HCT116 (cell line): Measurements from ENCODE around the gene CDH23. TPM values are rescaled to one million over a fixed set of nuclear protein-coding genes. Genes with fewer than 3 reads are reported as not detected.
"Not testable (repeated sequence)": the region's sequence is repeated elsewhere in the genome, so short reads cannot be mapped to it uniquely, and the experiment has no call there.

Experiments
- ATAC-seq: fragments of 200-7000 bp; cut with Tn5 transposase; 2 replicates; pipeline ENCODE4 v1.9.1; 2020; ENCODE audit warnings: mild to moderate bottlenecking, moderate library complexity
- BruUV-seq: library from RNA; stranded (reverse); fragments of 400-500 nt; replicated peaks from 2 replicates; lab custom pipeline; 2021; lab: Mats Ljungman, UMichigan
- CTCF ChIA-PET: fragments of 300-600 bp; sonication (Branson Sonifier 250); formaldehyde crosslinking; loops from one replicate; lab custom pipeline; 2021; ENCODE audit warnings: antibody characterized with exemption; lab: Charles Lee
- POLR2A ChIA-PET: fragments of 300-600, 350-600 bp; sonication (Branson Sonifier 250); formaldehyde crosslinking; loops from one replicate; lab custom pipeline; 2021; ENCODE audit warnings: antibody characterized with exemption; lab: Charles Lee
- RAD21 ChIA-PET, 2 experiments: fragments of 300-600 bp; sonication (Branson Sonifier 250); formaldehyde crosslinking; loops; one replicate each; lab custom pipeline; 2023; ENCODE audit warnings: low total read pairs in 2 of 2; ENCODE audit not compliant: uncharacterized antibody in 2 of 2, unreplicated experiment in 2 of 2, low non-redundant PET in 1 of 2; lab: Charles Lee
- DNase-seq: peaks from one replicate; pipeline ENCODE4 v3.0.0-alpha.2; 2010; ENCODE audit warnings: low read depth, low spot score
- H2AFZ ChIP-seq: fragments of 200-600 bp; shearing (Covaris generic), sonication (generic); 2 replicates; pipeline ENCODE4 v1.6.1; 2017; ENCODE audit warnings: low read depth, mixed run types, mixed read lengths, antibody characterized with exemption, low read length; ENCODE audit not compliant: poor library complexity, severe bottlenecking
- H3K27ac ChIP-seq: 2 replicates; pipeline ENCODE4 v1.5.1; 2012; ENCODE audit warnings: low read depth, low read length
- H3K27me3 ChIP-seq: fragments of 200-600 bp; sonication (generic); 2 replicates; pipeline ENCODE4 v1.6.1; 2016; ENCODE audit warnings: mixed run types, low read length, mixed read lengths; ENCODE audit not compliant: insufficient read depth
- H3K36me3 ChIP-seq, 2 experiments: fragments of 200-500 bp in 1 of 2; fragments of 200-600 bp in 1 of 2; sonication (Bioruptor generic) in 1 of 2; sonication (generic) in 1 of 2; 2 replicates each; pipeline versions ENCODE4 v1.5.1 to v1.6.1; 2014 to 2016; ENCODE audit warnings: low read length in 2 of 2, inconsistent platforms in 1 of 2, mixed read lengths in 1 of 2, mixed run types in 1 of 2; ENCODE audit not compliant: insufficient read depth in 2 of 2, control insufficient read depth in 1 of 2
- H3K4me1 ChIP-seq, 2 experiments: fragments of 200-600 bp in 1 of 2; sonication (generic) in 1 of 2; 2 replicates each; pipeline versions ENCODE4 v1.5.1 to v1.6.1; 2012 to 2017; ENCODE audit warnings: low read length in 2 of 2, inconsistent platforms in 1 of 2, mild to moderate bottlenecking in 1 of 2, mixed read lengths in 1 of 2, mixed run types in 1 of 2, moderate library complexity in 1 of 2; ENCODE audit not compliant: insufficient read depth in 2 of 2, control insufficient read depth in 1 of 2
- H3K4me2 ChIP-seq: fragments of 200-600 bp; sonication (generic); 2 replicates; pipeline ENCODE4 v1.6.1; 2017; ENCODE audit warnings: mixed run types, low read length, mixed read lengths
- H3K4me3 ChIP-seq, 2 experiments: fragments of 200-600 bp in 1 of 2; sonication (generic) in 1 of 2; replicated peaks in 1 of 2; 2 replicates each; pipeline ENCODE4 v1.5.1; 2011 to 2016; ENCODE audit warnings: low read length in 2 of 2, control low read depth in 1 of 2, low read depth in 1 of 2, mild to moderate bottlenecking in 1 of 2, mixed read lengths in 1 of 2, mixed run types in 1 of 2
- H3K79me2 ChIP-seq: fragments of 200-600 bp; sonication (generic); 2 replicates; pipeline ENCODE4 v1.6.1; 2017; ENCODE audit warnings: mild to moderate bottlenecking, mixed run types, low read length, moderate library complexity, mixed read lengths; ENCODE audit not compliant: insufficient read depth
- H3K9ac ChIP-seq: fragments of 200-600 bp; sonication (generic); 2 replicates; pipeline ENCODE4 v1.6.1; 2016; ENCODE audit warnings: low read length, mixed read lengths
- H3K9me2 ChIP-seq: fragments of 200-600 bp; sonication (generic), shearing (Covaris generic); 2 replicates; pipeline ENCODE4 v1.6.1; 2017; ENCODE audit warnings: mixed run types, mild to moderate bottlenecking, moderate library complexity; ENCODE audit not compliant: insufficient read depth
- H3K9me3 ChIP-seq, 2 experiments: fragments of 200-500 bp in 1 of 2; fragments of 200-600 bp in 1 of 2; sonication (Bioruptor generic) in 1 of 2; sonication (generic) in 1 of 2; 2 replicates each; pipeline ENCODE4 v1.6.1; 2014 to 2017; ENCODE audit warnings: low read length in 2 of 2, mixed read lengths in 2 of 2, inconsistent platforms in 1 of 2, low read depth in 1 of 2, mild to moderate bottlenecking in 1 of 2, mixed run types in 1 of 2, moderate library complexity in 1 of 2; ENCODE audit not compliant: control insufficient read depth in 1 of 2, insufficient read depth in 1 of 2
- H4K20me1 ChIP-seq: fragments of 200-600 bp; sonication (generic), shearing (Covaris generic); 2 replicates; pipeline ENCODE4 v1.6.1; 2017; ENCODE audit warnings: mixed run types, mild to moderate bottlenecking, moderate library complexity; ENCODE audit not compliant: insufficient read depth
- CBX3 ChIP-seq: IDR thresholded peaks from 2 replicates; pipeline ENCODE4 v1.6.1; 2012; ENCODE audit warnings: low read depth
- CEBPB ChIP-seq: IDR thresholded peaks from 2 replicates; pipeline ENCODE4 v1.6.1; 2012; ENCODE audit warnings: low read depth
- CTCF ChIP-seq, 3 experiments: fragments of 200-600 bp in 1 of 3; sonication (generic) in 1 of 3; IDR thresholded peaks in 2 of 3; conservative IDR thresholded peaks in 1 of 3; 2 replicates each; pipeline ENCODE4 v1.5.1; 2012 to 2017; ENCODE audit warnings: low read depth in 2 of 3, low read length in 2 of 3, antibody characterized with exemption in 1 of 3, borderline replicate concordance in 1 of 3, control low read depth in 1 of 3, mild to moderate bottlenecking in 1 of 3, mixed read lengths in 1 of 3, mixed run types in 1 of 3, moderate library complexity in 1 of 3; ENCODE audit not compliant: insufficient read depth in 1 of 3
- EZH2 ChIP-seq: fragments of 200-600 bp; sonication (generic); IDR thresholded peaks from 2 replicates; pipeline ENCODE4 v1.6.1; 2017; ENCODE audit warnings: antibody characterized with exemption, mixed run types
- FOSL1 ChIP-seq: IDR thresholded peaks from 2 replicates; pipeline ENCODE4 v1.6.1; 2012; ENCODE audit warnings: low read depth
- MAX ChIP-seq: IDR thresholded peaks from 2 replicates; pipeline ENCODE4 v1.6.1; 2012
- RAD21 ChIP-seq: IDR thresholded peaks from 2 replicates; pipeline ENCODE4 v1.6.1; 2012; ENCODE audit warnings: low read depth, mild to moderate bottlenecking
- SRF ChIP-seq: IDR thresholded peaks from 2 replicates; pipeline ENCODE4 v1.6.1; 2012; ENCODE audit warnings: low read depth
- TCF7L2 ChIP-seq: IDR thresholded peaks from 2 replicates; pipeline ENCODE4 v1.7.0; 2011; ENCODE audit warnings: borderline replicate concordance, inconsistent platforms; ENCODE audit not compliant: insufficient read depth, insufficient read length; ENCODE audit errors: extremely low read depth
- YY1 ChIP-seq: IDR thresholded peaks from 2 replicates; pipeline ENCODE4 v1.6.1; 2011; ENCODE audit warnings: low read length, low read depth, moderate library complexity, mild to moderate bottlenecking; ENCODE audit not compliant: insufficient replicate concordance; ENCODE audit errors: extremely low read depth
- ZNF274 ChIP-seq: fragments of 200-500 bp; sonication (Bioruptor generic); IDR thresholded peaks from 2 replicates; pipeline ENCODE4 v1.6.1; 2014; ENCODE audit warnings: mild to moderate bottlenecking, low read depth, low read length, inconsistent platforms
- intact Hi-C: fragments of 100-400 bp; cut with micrococcal nuclease; formaldehyde crosslinking; loops from 2 replicates; pipeline ENCODE4 v1.10.0; 2022
- total RNA-seq: library from RNA; stranded (reverse); gene quantifications from one replicate; pipeline ENCODE4 v1.2.1, GENCODE V29; 2021; ENCODE audit not compliant: unreplicated experiment

Gene CDH23
- total RNA-seq, 1 experiment from 2014 or later, result not detected

- CTCF ChIA-PET, result no interaction called here
- TF ChIP-seq RAD21, result no peak
- no peak for TF ChIP-seq SRF
- TF ChIP-seq MAX, result no peak
- TF ChIP-seq CBX3, result no peak
- no peak for TF ChIP-seq CTCF (IDR thresholded peaks at IDR 0.05 in 2 of 3, conservative IDR thresholded peaks at IDR 0.05 in 1 of 3; ENCODE audit: borderline replicate concordance in 1 of 3, insufficient read depth in 1 of 3, low read depth in 2 of 3, low read length in 2 of 3)
- no peak for TF ChIP-seq FOSL1
- TF ChIP-seq YY1, result no peak
- no peak for TF ChIP-seq EZH2
- no peak for TF ChIP-seq TCF7L2
- no peak for TF ChIP-seq CEBPB
- no peak for TF ChIP-seq ZNF274
- BruUV-seq, result no TSS peak
Observed at GRCh38 chr10:71599518-71599917, 202.8 kb downstream of the CDH23 start.

GRCh38 chr10:71600242-71600641, 203.5 kb downstream of the CDH23 start:
- H2AFZ ChIP-seq, H3K4me3 ChIP-seq, DNase-seq, H3K79me2 ChIP-seq, H3K9me3 ChIP-seq, H3K27me3 ChIP-seq, ATAC-seq, H3K27ac ChIP-seq, H4K20me1 ChIP-seq, H3K4me2 ChIP-seq, CTCF ChIA-PET, RAD21 ChIA-PET, BruUV-seq, H3K9me2 ChIP-seq, H3K9ac ChIP-seq, H3K36me3 ChIP-seq, POLR2A ChIA-PET: not testable (repeated sequence)
- intact Hi-C loops, result loop anchor here (10.0 kb wide), 1 partner anchor 285 kb away; the partner anchor contains the start of gene SLC29A3
- peaks cover 16 to 17% of the 10 kb centered on the region in 2 experiments; a peak in 3 of 4 replicates for H3K4me1 ChIP-seq

More at GRCh38 chr10:71599518-71599917, 202.8 kb downstream of the CDH23 start:
- Histone ChIP-seq H3K9ac (no peak overlapping the region), H3K4me1 (peaks cover 12 to 13% of the 10 kb centered on the region in 2 experiments; a peak in 3 of 4 replicates), H4K20me1 (no peaks in the 10 kb centered on the region), H3K9me3 (no peaks in the 10 kb centered on the region), H3K4me3 (no peak overlapping the region), H3K27ac (no peak overlapping the region), H3K36me3 (no peaks in the 10 kb centered on the region), H3K27me3 (no peaks in the 10 kb centered on the region), H3K79me2 (no peaks in the 10 kb centered on the region), H3K4me2 (no peak overlapping the region), H2AFZ (no peak overlapping the region), H3K9me2 (no peaks in the 10 kb centered on the region)
- DNase-seq (no peak), ATAC-seq (no peak)
- intact Hi-C loops, result no loop called here
- ChIA-PET POLR2A (no interaction called here), RAD21 (no interaction called here)
